Gastroesophageal sphincter (tissue), 3 donors: ENCODE measurements around the gene CCDC127.

Experiments used
- POLR2A ChIP-seq, 2 donors: fragments of 450-650 bp; IDR thresholded peaks; one replicate each; pipeline ENCODE4 v1.6.1; 2017; ENCODE audit warnings: antibody characterized with exemption in 2 of 2, mild to moderate bottlenecking in 2 of 2, moderate library complexity in 1 of 2
- TF ChIP-seq, protein P1 (sequence below), 4 experiments: fragments of 200-600 bp in 2 of 4; fragments of 450-650 bp in 2 of 4; sonication (generic) in 1 of 4; IDR thresholded peaks; one replicate each; pipeline ENCODE4 v1.5.1; 2017 to 2019; ENCODE audit warnings: antibody characterized with exemption in 4 of 4, mild to moderate bottlenecking in 2 of 4, moderate library complexity in 2 of 4

DNA sequence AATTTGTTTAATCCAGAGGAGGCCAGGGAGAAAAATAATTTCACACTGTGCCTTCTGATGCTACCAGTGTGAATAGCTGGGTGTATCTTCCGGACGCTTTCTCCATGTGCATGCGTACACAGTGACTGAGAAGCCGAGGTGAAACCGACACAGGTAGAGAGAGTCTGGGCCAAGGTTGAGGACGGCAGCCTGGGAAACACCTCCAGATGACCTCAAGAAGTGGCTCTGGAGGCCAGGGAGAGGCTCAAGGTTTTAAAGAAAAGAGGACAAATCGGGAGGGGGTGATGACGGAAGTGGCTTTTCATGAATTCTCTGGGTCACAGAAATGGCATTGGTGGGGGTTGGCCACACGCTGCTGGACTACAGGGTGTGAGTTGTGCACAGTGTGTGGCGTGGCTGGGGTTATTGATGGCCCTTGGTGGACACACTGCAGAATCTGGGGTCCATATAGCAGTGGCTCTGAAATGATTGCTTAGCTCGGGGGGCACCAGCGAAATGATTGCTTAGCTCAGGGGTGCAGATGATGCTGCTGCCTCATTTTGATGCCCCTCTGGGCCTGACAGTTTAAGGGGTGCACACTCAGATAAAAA, 60.7 kb downstream of the CCDC127 start:
- TF ChIP-seq, protein P1, sequence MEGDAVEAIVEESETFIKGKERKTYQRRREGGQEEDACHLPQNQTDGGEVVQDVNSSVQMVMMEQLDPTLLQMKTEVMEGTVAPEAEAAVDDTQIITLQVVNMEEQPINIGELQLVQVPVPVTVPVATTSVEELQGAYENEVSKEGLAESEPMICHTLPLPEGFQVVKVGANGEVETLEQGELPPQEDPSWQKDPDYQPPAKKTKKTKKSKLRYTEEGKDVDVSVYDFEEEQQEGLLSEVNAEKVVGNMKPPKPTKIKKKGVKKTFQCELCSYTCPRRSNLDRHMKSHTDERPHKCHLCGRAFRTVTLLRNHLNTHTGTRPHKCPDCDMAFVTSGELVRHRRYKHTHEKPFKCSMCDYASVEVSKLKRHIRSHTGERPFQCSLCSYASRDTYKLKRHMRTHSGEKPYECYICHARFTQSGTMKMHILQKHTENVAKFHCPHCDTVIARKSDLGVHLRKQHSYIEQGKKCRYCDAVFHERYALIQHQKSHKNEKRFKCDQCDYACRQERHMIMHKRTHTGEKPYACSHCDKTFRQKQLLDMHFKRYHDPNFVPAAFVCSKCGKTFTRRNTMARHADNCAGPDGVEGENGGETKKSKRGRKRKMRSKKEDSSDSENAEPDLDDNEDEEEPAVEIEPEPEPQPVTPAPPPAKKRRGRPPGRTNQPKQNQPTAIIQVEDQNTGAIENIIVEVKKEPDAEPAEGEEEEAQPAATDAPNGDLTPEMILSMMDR (IDR thresholded peaks at IDR 0.05), result no peak
- TF ChIP-seq POLR2A (IDR thresholded peaks at IDR 0.05), result no peak
